SH-SY5Y (cell line): ENCODE results near the gene ATRAID.

Experiments used
- GATA2 ChIP-seq: IDR thresholded peaks from 2 replicates; pipeline ENCODE4 v1.6.1; 2011; ENCODE audit warnings: mild to moderate bottlenecking, low read depth, low read length
- GATA3 ChIP-seq: IDR thresholded peaks from 2 replicates; pipeline ENCODE4 v1.6.1; 2011; ENCODE audit warnings: low read depth, mild to moderate bottlenecking, low read length, moderate library complexity

DNA sequence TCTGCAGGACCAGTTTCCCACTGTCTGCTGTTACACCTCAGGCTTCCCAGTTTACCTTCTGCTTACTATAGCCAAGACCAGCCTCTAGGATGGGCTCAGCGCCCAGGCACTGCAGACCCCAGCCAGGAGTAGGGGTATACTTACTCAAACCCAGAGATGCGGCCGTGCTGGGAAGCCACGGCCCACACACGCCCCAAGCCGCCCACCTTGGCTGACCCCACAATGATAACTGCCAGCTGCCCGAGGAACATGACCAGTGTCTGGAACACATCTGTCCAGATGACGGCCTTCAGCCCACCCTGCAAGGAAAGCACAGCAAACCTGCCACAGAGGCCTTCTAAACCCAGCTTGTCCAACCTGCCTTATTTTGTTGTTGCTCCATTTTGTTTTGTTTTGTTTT is 6.6 kb upstream of the ATRAID start:
- TF ChIP-seq GATA2 (no peak), GATA3 (no peak)
